Neural cell (in vitro differentiated cells): ENCODE data around the gene APBB2. TPM values are rescaled to one million over a fixed set of nuclear protein-coding genes. Genes with fewer than 3 reads are reported as not detected.
A peak's percentile ranks its signal among the peaks of the same experiment; 100 is the strongest.

Experiments
- H2AFZ ChIP-seq: fragments of 200-600, 300-800 bp; sonication (generic), shearing (Covaris generic); 2 replicates; pipeline ENCODE4 v1.6.0; 2014; ENCODE audit warnings: low read depth, mild to moderate bottlenecking, antibody characterized with exemption, low read length, moderate library complexity
- H3F3A ChIP-seq: fragments of 200-600 bp; shearing (Covaris generic); 2 replicates; pipeline ENCODE4 v1.6.1; 2016; ENCODE audit warnings: mild to moderate bottlenecking, moderate library complexity, mixed read lengths, antibody characterized with exemption, low read length; ENCODE audit not compliant: insufficient read depth, poor library complexity, severe bottlenecking
- H3K27ac ChIP-seq: fragments of 200-600, 300-800 bp; sonication (generic), shearing (Covaris generic); 2 replicates; pipeline ENCODE4 v1.5.1; 2014; ENCODE audit warnings: mild to moderate bottlenecking, low read length, moderate library complexity
- H3K27me3 ChIP-seq: fragments of 300-800, 200-600 bp; sonication (generic), shearing (Covaris generic); 2 replicates; pipeline ENCODE4 v1.6.0; 2014; ENCODE audit warnings: mild to moderate bottlenecking, low read depth, low read length, moderate library complexity; ENCODE audit not compliant: insufficient read depth
- H3K36me3 ChIP-seq: fragments of 300-800, 200-600 bp; sonication (generic), shearing (Covaris generic); 2 replicates; pipeline ENCODE4 v1.5.1; 2014; ENCODE audit warnings: mild to moderate bottlenecking, antibody characterized with exemption, low read length, moderate library complexity; ENCODE audit not compliant: insufficient read depth
- H3K4me2 ChIP-seq: fragments of 300-800, 200-600 bp; sonication (generic), shearing (Covaris generic); 2 replicates; pipeline ENCODE4 v1.6.0; 2014; ENCODE audit warnings: mild to moderate bottlenecking, low read length
- H3K4me3 ChIP-seq: fragments of 300-800, 200-600 bp; sonication (generic), shearing (Covaris generic); 2 replicates; pipeline ENCODE4 v1.5.1; 2014; ENCODE audit warnings: mild to moderate bottlenecking, low read length, moderate library complexity
- H3K79me2 ChIP-seq: fragments of 200-600 bp; shearing (Covaris generic); replicated peaks from 2 replicates; pipeline ENCODE4 v1.6.0; 2014; ENCODE audit warnings: mild to moderate bottlenecking, low read length, moderate library complexity; ENCODE audit not compliant: insufficient read depth
- H3K9ac ChIP-seq: fragments of 300-800, 200-600 bp; sonication (generic), shearing (Covaris generic); 2 replicates; pipeline ENCODE4 v1.6.1; 2016; ENCODE audit warnings: mild to moderate bottlenecking, low read length, mixed read lengths
- H3K9me2 ChIP-seq: fragments of 200-600 bp; shearing (Covaris generic); 2 replicates; pipeline ENCODE4 v1.6.1; 2016; ENCODE audit warnings: mild to moderate bottlenecking, low read length, mixed read lengths; ENCODE audit not compliant: insufficient read depth
- H3K9me3 ChIP-seq: fragments of 200-600, 300-800 bp; sonication (generic), shearing (Covaris generic); 2 replicates; pipeline ENCODE4 v1.6.1; 2016; ENCODE audit warnings: mild to moderate bottlenecking, mixed run types, low read length, moderate library complexity, mixed read lengths
- H4K20me1 ChIP-seq: fragments of 200-600 bp; shearing (Covaris generic); 2 replicates; pipeline ENCODE4 v1.6.1; 2016; ENCODE audit warnings: mild to moderate bottlenecking, mixed run types; ENCODE audit not compliant: insufficient read depth
- CTCF ChIP-seq: fragments of 450-650 bp; IDR thresholded peaks from 2 replicates; pipeline ENCODE4 v1.5.1; 2014; ENCODE audit warnings: antibody characterized with exemption, mild to moderate bottlenecking, moderate library complexity; ENCODE audit not compliant: poor library complexity, severe bottlenecking
- EP300 ChIP-seq: fragments of 450-650 bp; conservative IDR thresholded peaks from 2 replicates; pipeline ENCODE4 v1.6.1; 2014; ENCODE audit warnings: antibody characterized with exemption, mild to moderate bottlenecking, moderate library complexity; ENCODE audit not compliant: poor library complexity, severe bottlenecking
- EZH2 ChIP-seq: fragments of 200-600, 300-800 bp; shearing (Covaris generic), sonication (generic); IDR thresholded peaks from 2 replicates; pipeline ENCODE4 v1.6.1; 2014; ENCODE audit warnings: antibody characterized with exemption, low read length, borderline replicate concordance, mild to moderate bottlenecking; ENCODE audit not compliant: insufficient read depth, poor library complexity, severe bottlenecking
- MXI1 ChIP-seq: fragments of 450-650 bp; conservative IDR thresholded peaks from 2 replicates; pipeline ENCODE4 v1.6.1; 2014; ENCODE audit warnings: antibody characterized with exemption, mild to moderate bottlenecking; ENCODE audit not compliant: poor library complexity, severe bottlenecking
- POLR2AphosphoS5 ChIP-seq: IDR thresholded peaks from 2 replicates; pipeline ENCODE4 v1.6.1; 2012
- RAD21 ChIP-seq: fragments of 450-650 bp; conservative IDR thresholded peaks from 2 replicates; pipeline ENCODE4 v1.6.1; 2014; ENCODE audit warnings: antibody characterized with exemption, mild to moderate bottlenecking, moderate library complexity
- REST ChIP-seq: IDR thresholded peaks from 2 replicates; pipeline ENCODE4 v1.6.1; 2012; ENCODE audit warnings: borderline replicate concordance
- SMC3 ChIP-seq: fragments of 450-650 bp; conservative IDR thresholded peaks from 2 replicates; pipeline ENCODE4 v1.6.1; 2014; ENCODE audit warnings: antibody characterized with exemption, mild to moderate bottlenecking, moderate library complexity; ENCODE audit not compliant: poor library complexity
- TAF1 ChIP-seq: IDR thresholded peaks from 2 replicates; pipeline ENCODE4 v1.6.1; 2012; ENCODE audit warnings: low read depth
- polyA plus RNA-seq: library from polyadenylated mRNA; depleted of rRNA; stranded (reverse); fragments of >200 nt; gene quantifications from 2 replicates; pipeline ENCODE4 v1.2.3, GENCODE V29; 2014

APBB2 gene
- polyA plus RNA-seq, 1 donor from 2014 or later, result 41.9 TPM

DNA sequence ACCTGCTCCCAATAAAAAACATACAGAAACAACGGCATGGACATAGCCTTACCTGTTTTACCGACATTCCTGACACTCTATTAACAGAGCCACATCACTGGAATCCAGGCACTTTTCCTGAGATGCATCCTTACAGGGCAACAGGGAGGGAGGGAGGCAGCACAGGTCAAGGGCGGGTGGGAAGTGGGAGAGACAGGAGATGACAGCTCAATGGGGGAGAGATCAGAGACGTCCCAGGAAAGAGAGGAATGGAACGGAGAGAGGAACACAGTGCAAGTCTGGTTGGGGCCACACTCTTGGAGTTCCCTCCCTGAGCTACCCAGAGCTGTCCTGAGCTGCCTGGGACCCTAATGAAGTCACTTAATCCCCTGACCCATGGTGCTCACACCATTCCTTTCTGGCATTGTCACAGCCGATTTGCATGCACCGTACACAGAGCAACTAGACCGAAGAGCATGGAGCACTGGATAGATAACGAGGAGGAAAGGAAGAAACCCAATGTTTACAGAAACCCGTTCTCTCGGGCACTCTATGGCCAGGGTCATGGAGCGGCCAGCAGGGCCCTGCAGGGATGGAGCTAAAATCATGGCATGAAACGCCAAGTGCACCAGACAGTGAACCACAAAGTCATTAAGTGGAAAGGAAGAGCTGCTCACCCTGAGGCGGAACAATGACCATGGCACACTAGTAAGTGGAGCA lies 371.5 kb downstream of the APBB2 start:
- Histone ChIP-seq H3K27ac (no peak overlapping the region), H3F3A (no peaks in the 10 kb centered on the region), H3K9me3 (no peaks in the 10 kb centered on the region), H3K9me2 (no peaks in the 10 kb centered on the region), H3K79me2 (peaks cover 53% of the 10 kb centered on the region), H3K4me3 (peak overlapping the region; percentile 3), H3K4me2 (no peak overlapping the region), H4K20me1 (no peaks in the 10 kb centered on the region), H2AFZ (no peak overlapping the region), H3K27me3 (no peaks in the 10 kb centered on the region), H3K9ac (no peak overlapping the region), H3K36me3 (no peaks in the 10 kb centered on the region)
- no peak for TF ChIP-seq SMC3
- TF ChIP-seq EP300, result no peak
- no peak for TF ChIP-seq TAF1
- TF ChIP-seq RAD21, result no peak
- no peak for TF ChIP-seq REST
- no peak for TF ChIP-seq EZH2
- TF ChIP-seq POLR2AphosphoS5, result no peak
- TF ChIP-seq CTCF, result no peak
- no peak for TF ChIP-seq MXI1

DNA sequence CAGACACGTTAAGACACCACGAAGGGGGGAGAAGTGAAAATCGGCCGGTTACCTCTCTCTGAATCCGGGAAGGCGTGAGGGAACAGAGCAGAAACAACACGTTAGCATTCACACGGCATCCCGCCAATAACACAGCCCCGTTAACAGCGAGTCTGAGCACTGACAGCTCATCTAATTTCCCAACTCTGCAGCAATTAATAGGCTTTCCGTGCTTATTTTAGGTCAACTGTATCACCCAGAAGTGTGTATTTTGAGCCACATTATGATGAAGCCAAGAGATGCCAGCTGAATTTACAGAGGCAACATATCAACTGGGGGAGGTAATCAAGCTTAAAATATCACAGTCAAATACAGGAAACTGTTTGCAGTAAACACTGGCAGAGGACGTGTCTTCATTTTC lies 372.0 kb downstream of the APBB2 start:
- no peaks in the 10 kb centered on the region for H3K27me3 ChIP-seq
- H3K36me3 ChIP-seq, result no peaks in the 10 kb centered on the region
- H3K9ac ChIP-seq, result no peak overlapping the region
- H3K4me3 ChIP-seq, result peak overlapping the region; percentile 3
- H3K4me2 ChIP-seq, result no peak overlapping the region
- peaks cover 52% of the 10 kb centered on the region for H3K79me2 ChIP-seq
- no peak overlapping the region for H2AFZ ChIP-seq
- no peaks in the 10 kb centered on the region for H3K9me3 ChIP-seq
- no peaks in the 10 kb centered on the region for H3F3A ChIP-seq
- H3K27ac ChIP-seq, result no peak overlapping the region
- no peaks in the 10 kb centered on the region for H3K9me2 ChIP-seq
- no peak for TF ChIP-seq EZH2
- TF ChIP-seq TAF1, result no peak
- no peak for TF ChIP-seq POLR2AphosphoS5
- TF ChIP-seq RAD21, result no peak
- no peak for TF ChIP-seq CTCF
- TF ChIP-seq SMC3, result no peak
- TF ChIP-seq EP300, result no peak
- no peak for TF ChIP-seq REST
- no peak for TF ChIP-seq MXI1
- H4K20me1 ChIP-seq, result no peaks in the 10 kb centered on the region
